GM21390 (cell line): ENCODE results near the gene FAM163B.
"Not testable (repeated sequence)": the region's sequence is repeated elsewhere in the genome, so short reads cannot be mapped to it uniquely, and the experiment has no call there.

ENCODE experiments used
- ATAC-seq: cut with Tn5 transposase; IDR thresholded peaks from one replicate; pipeline ENCODE4 v1.9.1; 2021; ENCODE audit not compliant: unreplicated experiment

Gene FAM163B

GRCh38 chr9:133569891-133570690 is 39.1 kb downstream of the FAM163B start:
- ATAC-seq: no peak

- no peak for ATAC-seq
Measured at GRCh38 chr9:133569121-133569785, 39.9 kb downstream of the FAM163B start.

- no peak for ATAC-seq
Measured at GRCh38 chr9:133568186-133568585, 41.0 kb downstream of the FAM163B start.

GRCh38 chr9:133566817-133567216 is 42.4 kb downstream of the FAM163B start:
- no peak for ATAC-seq

- ATAC-seq: no peak
Measured at GRCh38 chr9:133566382-133566781, 42.8 kb downstream of the FAM163B start.

- no peak for ATAC-seq
Measured at GRCh38 chr9:133564451-133565116, 44.6 kb downstream of the FAM163B start.

- ATAC-seq: not testable (repeated sequence)
Measured at GRCh38 chr9:133563814-133564213, 45.4 kb downstream of the FAM163B start.

- no peak for ATAC-seq
Measured at GRCh38 chr9:133563291-133563796, 45.8 kb downstream of the FAM163B start.

GRCh38 chr9:133562611-133563290 is 46.4 kb downstream of the FAM163B start:
- ATAC-seq: no peak

GRCh38 chr9:133561976-133562554 is 47.1 kb downstream of the FAM163B start:
- no peak for ATAC-seq

GRCh38 chr9:133560944-133561343 is 48.2 kb downstream of the FAM163B start:
- ATAC-seq: no peak

GRCh38 chr9:133560311-133560710 is 48.9 kb downstream of the FAM163B start:
- ATAC-seq: no peak

- no peak for ATAC-seq
Measured at GRCh38 chr9:133558191-133559126, 50.7 kb downstream of the FAM163B start.

- no peak for ATAC-seq
Measured at GRCh38 chr9:133557581-133557980, 51.6 kb downstream of the FAM163B start.

GRCh38 chr9:133556354-133556753 is 52.8 kb downstream of the FAM163B start:
- no peak for ATAC-seq

- ATAC-seq: no peak
Measured at GRCh38 chr9:133554729-133555128, 54.5 kb downstream of the FAM163B start.

- ATAC-seq: no peak
Measured at GRCh38 chr9:133553973-133554713, 55.0 kb downstream of the FAM163B start.

GRCh38 chr9:133553123-133553522 is 56.1 kb downstream of the FAM163B start:
- ATAC-seq: no peak

- ATAC-seq: no peak
Measured at GRCh38 chr9:133552236-133552635, 57.0 kb downstream of the FAM163B start.
